ENCODE results near the gene TMPRSS4.

GRCh38 chr11:118081241-118081958 is 4.5 kb downstream of the TMPRSS4 start:
- TF ChIP-seq POLR2AphosphoS5 (IDR thresholded peaks at IDR 0.05; ENCODE audit: low read depth, low read length): no peak
- TF ChIP-seq, protein P1, sequence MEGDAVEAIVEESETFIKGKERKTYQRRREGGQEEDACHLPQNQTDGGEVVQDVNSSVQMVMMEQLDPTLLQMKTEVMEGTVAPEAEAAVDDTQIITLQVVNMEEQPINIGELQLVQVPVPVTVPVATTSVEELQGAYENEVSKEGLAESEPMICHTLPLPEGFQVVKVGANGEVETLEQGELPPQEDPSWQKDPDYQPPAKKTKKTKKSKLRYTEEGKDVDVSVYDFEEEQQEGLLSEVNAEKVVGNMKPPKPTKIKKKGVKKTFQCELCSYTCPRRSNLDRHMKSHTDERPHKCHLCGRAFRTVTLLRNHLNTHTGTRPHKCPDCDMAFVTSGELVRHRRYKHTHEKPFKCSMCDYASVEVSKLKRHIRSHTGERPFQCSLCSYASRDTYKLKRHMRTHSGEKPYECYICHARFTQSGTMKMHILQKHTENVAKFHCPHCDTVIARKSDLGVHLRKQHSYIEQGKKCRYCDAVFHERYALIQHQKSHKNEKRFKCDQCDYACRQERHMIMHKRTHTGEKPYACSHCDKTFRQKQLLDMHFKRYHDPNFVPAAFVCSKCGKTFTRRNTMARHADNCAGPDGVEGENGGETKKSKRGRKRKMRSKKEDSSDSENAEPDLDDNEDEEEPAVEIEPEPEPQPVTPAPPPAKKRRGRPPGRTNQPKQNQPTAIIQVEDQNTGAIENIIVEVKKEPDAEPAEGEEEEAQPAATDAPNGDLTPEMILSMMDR (IDR thresholded peaks at IDR 0.05): no peak
- TF ChIP-seq REST (IDR thresholded peaks at IDR 0.05; ENCODE audit: insufficient read depth in 1 of 2, low read depth in 2 of 2, low read length in 1 of 2): no peak
- TF ChIP-seq SIN3A (IDR thresholded peaks at IDR 0.05; ENCODE audit: borderline replicate concordance, insufficient read depth, low read depth, low read length): no peak

All from Panc1 (cell line).